H9 (cell line): ENCODE data around the gene RNLS. TPM values are rescaled to one million over a fixed set of nuclear protein-coding genes. Genes with fewer than 3 reads are reported as not detected.

Source experiments
- DNase-seq: peaks from one replicate; pipeline ENCODE4 v3.0.0-alpha.2; 2017
- H2AFZ ChIP-seq: one replicate; pipeline ENCODE4 v1.6.1; 2013; ENCODE audit warnings: mild to moderate bottlenecking, low read length, control low read depth, moderate library complexity
- H2AK5ac ChIP-seq: 2 replicates; pipeline ENCODE4 v1.6.1; 2013; ENCODE audit warnings: low read length, control low read depth, mixed read lengths; ENCODE audit not compliant: insufficient read length
- H2BK120ac ChIP-seq: one replicate; pipeline ENCODE4 v1.6.1; 2013; ENCODE audit warnings: low read depth, mild to moderate bottlenecking, low read length, control low read depth, inconsistent platforms; ENCODE audit not compliant: poor library complexity, severe bottlenecking
- H2BK12ac ChIP-seq: 2 replicates; pipeline ENCODE4 v1.6.1; 2013; ENCODE audit warnings: low read length, control low read depth, mixed read lengths, low read depth; ENCODE audit not compliant: insufficient read length
- H2BK15ac ChIP-seq: 2 replicates; pipeline ENCODE4 v1.6.1; 2013; ENCODE audit warnings: low read depth, low read length, control low read depth
- H2BK20ac ChIP-seq: one replicate; pipeline ENCODE4 v1.6.1; 2013; ENCODE audit warnings: low read depth, mild to moderate bottlenecking, low read length, control low read depth, inconsistent platforms; ENCODE audit not compliant: poor library complexity, severe bottlenecking
- H2BK5ac ChIP-seq: 2 replicates; pipeline ENCODE4 v1.6.1; 2013; ENCODE audit warnings: low read length, control low read depth, mixed read lengths; ENCODE audit not compliant: insufficient read length
- H3K14ac ChIP-seq: 2 replicates; pipeline ENCODE4 v1.6.1; 2013; ENCODE audit warnings: low read length, control low read depth; ENCODE audit not compliant: insufficient read depth
- H3K18ac ChIP-seq: 2 replicates; pipeline ENCODE4 v1.6.1; 2013; ENCODE audit warnings: low read depth, mild to moderate bottlenecking, mixed read lengths, low read length, control low read depth; ENCODE audit not compliant: insufficient read length
- H3K23ac ChIP-seq: 2 replicates; pipeline ENCODE4 v1.6.1; 2013; ENCODE audit warnings: low read length, control low read depth, mixed read lengths, low read depth; ENCODE audit not compliant: insufficient read length
- H3K23me2 ChIP-seq: 2 replicates; pipeline ENCODE4 v1.6.1; 2013; ENCODE audit warnings: low read depth, mild to moderate bottlenecking, mixed read lengths, low read length, control low read depth; ENCODE audit not compliant: insufficient read length, poor library complexity, severe bottlenecking
- H3K27ac ChIP-seq: 2 replicates; pipeline ENCODE4 v1.5.1; 2013; ENCODE audit warnings: low read length, control low read depth, mixed read lengths, low read depth; ENCODE audit not compliant: insufficient read length
- H3K27me3 ChIP-seq: 2 replicates; pipeline ENCODE4 v1.6.1; 2013; ENCODE audit warnings: low read length, control low read depth, inconsistent platforms; ENCODE audit not compliant: insufficient read depth
- H3K4ac ChIP-seq: 2 replicates; pipeline ENCODE4 v1.6.1; 2013; ENCODE audit warnings: low read depth, mild to moderate bottlenecking, control low read depth, inconsistent platforms, low read length, moderate library complexity
- H3K4me1 ChIP-seq: 2 replicates; pipeline ENCODE4 v1.6.1; 2013; ENCODE audit warnings: low read length, control low read depth, inconsistent platforms; ENCODE audit not compliant: insufficient read depth
- H3K4me2 ChIP-seq: 2 replicates; pipeline ENCODE4 v1.6.1; 2013; ENCODE audit warnings: low read length, control low read depth, mixed read lengths; ENCODE audit not compliant: insufficient read length, insufficient read depth
- H3K56ac ChIP-seq: 2 replicates; pipeline ENCODE4 v1.6.1; 2013; ENCODE audit warnings: low read depth, mild to moderate bottlenecking, mixed read lengths, low read length, control low read depth; ENCODE audit not compliant: insufficient read length
- H3K79me1 ChIP-seq: 2 replicates; pipeline ENCODE4 v1.6.1; 2013; ENCODE audit warnings: low read depth, mild to moderate bottlenecking, moderate library complexity, low read length, control low read depth, inconsistent platforms; ENCODE audit not compliant: insufficient read depth, poor library complexity, severe bottlenecking
- H3K79me2 ChIP-seq: 2 replicates; pipeline ENCODE4 v1.6.1; 2013; ENCODE audit warnings: low read length, control low read depth, inconsistent platforms; ENCODE audit not compliant: insufficient read depth
- H3K9ac ChIP-seq: 2 replicates; pipeline ENCODE4 v1.6.1; 2013; ENCODE audit warnings: low read length, control low read depth, mixed read lengths; ENCODE audit not compliant: insufficient read length; ENCODE audit errors: extremely low read depth
- H3K9me3 ChIP-seq: one replicate; pipeline ENCODE4 v1.6.1; 2013; ENCODE audit warnings: low read depth, low read length, inconsistent platforms; ENCODE audit not compliant: control insufficient read depth
- H3T11ph ChIP-seq: one replicate; pipeline ENCODE4 v1.6.1; 2013; ENCODE audit warnings: mild to moderate bottlenecking, low read length, control low read depth, inconsistent platforms
- H4K20me1 ChIP-seq: one replicate; pipeline ENCODE4 v1.6.1; 2013; ENCODE audit not compliant: control insufficient read depth, insufficient read length, insufficient read depth
- H4K5ac ChIP-seq: 2 replicates; pipeline ENCODE4 v1.6.1; 2013; ENCODE audit warnings: low read depth, mild to moderate bottlenecking, mixed read lengths, low read length, control low read depth; ENCODE audit not compliant: insufficient read length
- H4K8ac ChIP-seq: replicated peaks from 2 replicates; pipeline ENCODE4 v1.6.1; 2013; ENCODE audit warnings: low read length, control low read depth, mixed read lengths, low read depth; ENCODE audit not compliant: insufficient read length
- H4K91ac ChIP-seq: 2 replicates; pipeline ENCODE4 v1.6.1; 2013; ENCODE audit warnings: low read depth, mild to moderate bottlenecking, moderate library complexity, mixed read lengths, low read length, control low read depth; ENCODE audit not compliant: insufficient read length
- H3K27ac Mint-ChIP-seq, 3 experiments: 2 replicates in 2 of 3; 3 replicates in 1 of 3; pipeline ENCODE4 v1.8.0; 2020 to 2021; ENCODE audit warnings: mixed read lengths in 3 of 3, mild to moderate bottlenecking in 1 of 3, moderate library complexity in 1 of 3
- H3K27me3 Mint-ChIP-seq: 2 replicates; pipeline ENCODE4 v1.8.0; 2021; ENCODE audit warnings: low read depth, mild to moderate bottlenecking, moderate library complexity, mixed read lengths
- H3K36me3 Mint-ChIP-seq, 3 experiments: 2 replicates in 2 of 3; 3 replicates in 1 of 3; pipeline ENCODE4 v1.8.0; 2020 to 2021; ENCODE audit warnings: low read depth in 3 of 3, mixed read lengths in 3 of 3; ENCODE audit not compliant: insufficient read depth in 1 of 3
- H3K4me1 Mint-ChIP-seq, 2 experiments: 2 replicates each; pipeline ENCODE4 v1.8.0; 2020; ENCODE audit warnings: mixed read lengths in 2 of 2
- H3K4me3 Mint-ChIP-seq, 2 experiments: 2 replicates in 1 of 2; 3 replicates in 1 of 2; pipeline ENCODE4 v1.8.0; 2020 to 2021; ENCODE audit warnings: mild to moderate bottlenecking in 2 of 2, mixed read lengths in 2 of 2, moderate library complexity in 1 of 2
- H3K9me3 Mint-ChIP-seq, 2 experiments: 2 replicates in 1 of 2; 3 replicates in 1 of 2; pipeline ENCODE4 v1.8.0; 2020; ENCODE audit warnings: mild to moderate bottlenecking in 2 of 2, mixed read lengths in 2 of 2, moderate library complexity in 1 of 2
- total RNA-seq: library from RNA; stranded (reverse); gene quantifications from 2 replicates; pipeline ENCODE4 v1.2.1, GENCODE V29; 2021
- TF ChIP-seq, protein P1 (sequence below): fragments of 200-600 bp; sonication (generic); conservative IDR thresholded peaks from 3 replicates; pipeline ENCODE4 v1.8.0; 2021; ENCODE audit warnings: antibody characterized with exemption, mild to moderate bottlenecking

Gene RNLS
- total RNA-seq, 1 experiment from 2014 or later = 7.5 TPM

DNA sequence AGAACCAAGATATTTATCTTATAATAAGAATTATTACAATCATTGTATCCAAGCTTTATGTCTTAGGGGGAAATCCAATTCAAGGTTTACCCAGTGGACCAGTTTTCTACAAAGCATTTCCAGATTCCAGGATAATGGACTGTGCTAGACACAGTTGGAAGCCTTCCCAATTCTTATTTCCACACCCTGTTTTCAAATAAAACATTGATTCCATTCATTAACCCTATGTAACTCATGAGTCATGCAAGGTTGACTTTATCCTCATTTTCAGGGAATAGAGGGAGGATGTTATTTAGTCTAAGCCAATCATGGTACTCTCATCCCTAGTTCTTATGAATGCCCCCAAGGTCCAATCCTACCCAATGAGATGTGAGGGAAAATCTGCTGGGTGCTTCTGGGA is 145.7 kb downstream of the RNLS start:
- Histone ChIP-seq H3K79me1 (no peaks in the 10 kb centered on the region), H3K14ac (no peak overlapping the region), H3K18ac (no peak overlapping the region), H2AFZ (no peak overlapping the region), H3K79me2 (no peaks in the 10 kb centered on the region), H2AK5ac (no peak overlapping the region), H2BK5ac (no peak overlapping the region), H3K4me1 (no peaks in the 10 kb centered on the region), H3K4me2 (no peak overlapping the region), H2BK15ac (no peak overlapping the region), H4K5ac (no peak overlapping the region), H2BK120ac (no peak overlapping the region), H4K91ac (no peak overlapping the region), H3K27ac (no peak overlapping the region), H2BK20ac (no peak overlapping the region), H3K9ac (no peak overlapping the region), H3K9me3 (no peaks in the 10 kb centered on the region), H3K27me3 (no peaks in the 10 kb centered on the region), H4K8ac (no peak overlapping the region), H4K20me1 (no peaks in the 10 kb centered on the region), H3K23ac (no peak overlapping the region), H3K4ac (no peak overlapping the region), H2BK12ac (no peak overlapping the region), H3K56ac (no peak overlapping the region), H3T11ph (no peak overlapping the region), H3K23me2 (no peaks in the 10 kb centered on the region)
- DNase-seq = no peak
- H3K9me3 Mint-ChIP-seq = peaks cover 0 to under 1% of the 10 kb centered on the region in 2 experiments; a peak in 1 of 5 replicates
- no peaks in the 10 kb centered on the region for H3K27me3 Mint-ChIP-seq
- no peak overlapping the region for H3K4me3 Mint-ChIP-seq
- TF ChIP-seq, protein P1, sequence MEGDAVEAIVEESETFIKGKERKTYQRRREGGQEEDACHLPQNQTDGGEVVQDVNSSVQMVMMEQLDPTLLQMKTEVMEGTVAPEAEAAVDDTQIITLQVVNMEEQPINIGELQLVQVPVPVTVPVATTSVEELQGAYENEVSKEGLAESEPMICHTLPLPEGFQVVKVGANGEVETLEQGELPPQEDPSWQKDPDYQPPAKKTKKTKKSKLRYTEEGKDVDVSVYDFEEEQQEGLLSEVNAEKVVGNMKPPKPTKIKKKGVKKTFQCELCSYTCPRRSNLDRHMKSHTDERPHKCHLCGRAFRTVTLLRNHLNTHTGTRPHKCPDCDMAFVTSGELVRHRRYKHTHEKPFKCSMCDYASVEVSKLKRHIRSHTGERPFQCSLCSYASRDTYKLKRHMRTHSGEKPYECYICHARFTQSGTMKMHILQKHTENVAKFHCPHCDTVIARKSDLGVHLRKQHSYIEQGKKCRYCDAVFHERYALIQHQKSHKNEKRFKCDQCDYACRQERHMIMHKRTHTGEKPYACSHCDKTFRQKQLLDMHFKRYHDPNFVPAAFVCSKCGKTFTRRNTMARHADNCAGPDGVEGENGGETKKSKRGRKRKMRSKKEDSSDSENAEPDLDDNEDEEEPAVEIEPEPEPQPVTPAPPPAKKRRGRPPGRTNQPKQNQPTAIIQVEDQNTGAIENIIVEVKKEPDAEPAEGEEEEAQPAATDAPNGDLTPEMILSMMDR = no peak
- H3K36me3 Mint-ChIP-seq = peaks cover 0 to 1% (median 0%) of the 10 kb centered on the region in 3 experiments; a peak in 1 of 7 replicates
- H3K27ac Mint-ChIP-seq = no peak overlapping the region
- H3K4me1 Mint-ChIP-seq = no peaks in the 10 kb centered on the region
